Sigmoid colon (tissue), 4 donors: ENCODE data around the gene ACE.

Experiments
- EP300 ChIP-seq, 4 donors: sonication (generic); formaldehyde crosslinking; IDR thresholded peaks; one replicate each; pipeline ENCODE4 v1.6.1; 2017; ENCODE audit warnings: antibody characterized with exemption in 4 of 4
- POLR2A ChIP-seq, 2 donors: fragments of 450-650 bp; IDR thresholded peaks; one replicate each; pipeline ENCODE4 v1.6.1; 2016; ENCODE audit warnings: antibody characterized with exemption in 2 of 2, mild to moderate bottlenecking in 2 of 2, moderate library complexity in 2 of 2
- POLR2AphosphoS5 ChIP-seq, 4 donors: sonication (generic); formaldehyde crosslinking; IDR thresholded peaks; one replicate each; pipeline ENCODE4 v1.6.1; 2017; ENCODE audit warnings: antibody characterized with exemption in 4 of 4
- TF ChIP-seq, protein P1 (sequence below), 4 experiments: fragments of 450-650 bp in 3 of 4; fragments of 200-600 bp in 1 of 4; IDR thresholded peaks; one replicate each; pipeline ENCODE4 v1.5.1; 2016 to 2019; ENCODE audit warnings: antibody characterized with exemption in 4 of 4, mild to moderate bottlenecking in 3 of 4, moderate library complexity in 2 of 4

DNA sequence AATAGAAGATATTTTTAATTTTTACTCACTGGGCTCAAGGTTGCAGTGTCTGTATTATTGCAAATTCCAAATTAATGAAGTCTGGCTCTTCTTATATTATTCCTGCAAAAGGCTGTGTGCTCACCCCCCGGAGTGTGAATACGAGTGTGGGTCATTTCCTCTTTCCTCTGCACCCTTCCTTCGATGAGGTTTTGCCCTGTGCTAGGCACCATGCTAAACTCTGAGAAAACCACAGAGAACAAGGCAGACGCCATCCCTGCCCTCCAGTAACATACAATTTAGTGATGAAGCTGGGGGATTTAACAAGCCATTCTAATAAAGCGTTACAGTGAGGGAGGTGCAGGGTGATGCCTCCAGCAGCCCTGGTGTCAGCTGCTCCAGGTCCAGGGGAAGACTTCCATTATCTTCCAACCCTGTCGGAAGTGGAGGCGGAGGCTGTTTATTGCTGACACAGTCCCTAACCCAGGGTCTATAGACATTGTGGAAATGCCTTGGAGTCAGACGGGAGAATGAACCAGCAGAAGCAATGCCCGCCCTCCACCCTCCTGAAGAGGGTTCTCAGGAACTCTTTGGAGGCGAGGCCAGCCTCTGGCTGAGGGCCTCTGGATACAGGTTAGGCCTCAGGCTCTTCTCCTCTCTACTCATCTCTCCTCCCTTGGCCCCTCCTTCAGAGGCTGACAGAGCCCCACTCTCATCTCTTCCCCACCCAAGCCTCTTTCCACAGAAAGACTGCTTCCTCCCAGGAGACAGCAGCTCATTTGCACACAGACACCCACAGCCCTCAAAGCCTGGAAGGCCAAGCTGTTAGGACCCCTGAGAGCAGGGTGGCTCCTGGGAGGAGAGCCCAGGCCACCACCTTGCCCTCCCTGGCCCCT lies 2.0 kb upstream of the ACE start:
- no peak for TF ChIP-seq POLR2AphosphoS5 (IDR thresholded peaks at IDR 0.05)
- TF ChIP-seq POLR2A (IDR thresholded peaks at IDR 0.05): no peak
- TF ChIP-seq, protein P1, sequence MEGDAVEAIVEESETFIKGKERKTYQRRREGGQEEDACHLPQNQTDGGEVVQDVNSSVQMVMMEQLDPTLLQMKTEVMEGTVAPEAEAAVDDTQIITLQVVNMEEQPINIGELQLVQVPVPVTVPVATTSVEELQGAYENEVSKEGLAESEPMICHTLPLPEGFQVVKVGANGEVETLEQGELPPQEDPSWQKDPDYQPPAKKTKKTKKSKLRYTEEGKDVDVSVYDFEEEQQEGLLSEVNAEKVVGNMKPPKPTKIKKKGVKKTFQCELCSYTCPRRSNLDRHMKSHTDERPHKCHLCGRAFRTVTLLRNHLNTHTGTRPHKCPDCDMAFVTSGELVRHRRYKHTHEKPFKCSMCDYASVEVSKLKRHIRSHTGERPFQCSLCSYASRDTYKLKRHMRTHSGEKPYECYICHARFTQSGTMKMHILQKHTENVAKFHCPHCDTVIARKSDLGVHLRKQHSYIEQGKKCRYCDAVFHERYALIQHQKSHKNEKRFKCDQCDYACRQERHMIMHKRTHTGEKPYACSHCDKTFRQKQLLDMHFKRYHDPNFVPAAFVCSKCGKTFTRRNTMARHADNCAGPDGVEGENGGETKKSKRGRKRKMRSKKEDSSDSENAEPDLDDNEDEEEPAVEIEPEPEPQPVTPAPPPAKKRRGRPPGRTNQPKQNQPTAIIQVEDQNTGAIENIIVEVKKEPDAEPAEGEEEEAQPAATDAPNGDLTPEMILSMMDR (IDR thresholded peaks at IDR 0.05): no peak
- no peak for TF ChIP-seq EP300 (IDR thresholded peaks at IDR 0.05)
